ENCODE data around the gene KCNIP1. TPM values are rescaled to one million over a fixed set of nuclear protein-coding genes. Genes with fewer than 3 reads are reported as not detected.

The KCNIP1 gene
- total and polyA plus RNA-seq, 8 donors, result 0.35 to 4.9 (median 2.5) TPM

- Histone ChIP-seq H3K9me3 (no peaks in the 10 kb centered on the region), H3K27me3 (peaks cover 0 to 49% of the 10 kb centered on the region in 2 donors), H3K4me1 (peaks cover 0 to 10% of the 10 kb centered on the region in 2 donors), H3K36me3 (no peaks in the 10 kb centered on the region), H3K27ac (no peak overlapping the region), H3K4me3 (no peak overlapping the region)
- ATAC-seq, result peak; percentile 90
- intact Hi-C loops (cut with DNase I), result no loop called here
- peak in 3 of 4 donors; percentile 74 to 96 (median 94) for DNase-seq
- no peak for TF ChIP-seq CTCF (IDR thresholded peaks at IDR 0.05)
Measured at GRCh38 chr5:170552621-170553115, 48.8 kb downstream of the KCNIP1 start.

- peaks cover 0 to 49% of the 10 kb centered on the region in 2 donors for H3K27me3 ChIP-seq
- no peaks in the 10 kb centered on the region for H3K36me3 ChIP-seq
- H3K4me1 ChIP-seq, result peaks cover 0 to 10% of the 10 kb centered on the region in 2 donors
- intact Hi-C loops (cut with DNase I), result no loop called here
- ATAC-seq (no peak), DNase-seq (no peak)
- no peaks in the 10 kb centered on the region for H3K9me3 ChIP-seq
- no peak overlapping the region for H3K4me3 ChIP-seq
- H3K27ac ChIP-seq, result no peak overlapping the region
- no peak for TF ChIP-seq CTCF (IDR thresholded peaks at IDR 0.05)
Measured at GRCh38 chr5:170553218-170553617, 49.4 kb downstream of the KCNIP1 start.

GRCh38 chr5:170554521-170555267 is 50.9 kb downstream of the KCNIP1 start:
- H3K4me1 ChIP-seq, result peaks cover 0 to 10% of the 10 kb centered on the region in 2 donors
- no peak overlapping the region for H3K27ac ChIP-seq
- H3K36me3 ChIP-seq, result no peaks in the 10 kb centered on the region
- peak; percentile 48 for ATAC-seq
- TF ChIP-seq CTCF (IDR thresholded peaks at IDR 0.05), result no peak
- H3K9me3 ChIP-seq, result no peaks in the 10 kb centered on the region
- no peak overlapping the region for H3K4me3 ChIP-seq
- DNase-seq, result peak in 2 of 4 donors; percentile 42 to 52
- H3K27me3 ChIP-seq, result peaks cover 0 to 39% of the 10 kb centered on the region in 2 donors
- intact Hi-C loops (cut with DNase I), result no loop called here

GRCh38 chr5:170557314-170557713 is 53.5 kb downstream of the KCNIP1 start:
- Histone ChIP-seq H3K4me3 (no peak overlapping the region), H3K27me3 (peaks cover 0 to 50% of the 10 kb centered on the region in 2 donors), H3K27ac (no peak overlapping the region), H3K36me3 (no peaks in the 10 kb centered on the region), H3K9me3 (no peaks in the 10 kb centered on the region), H3K4me1 (peaks cover 0 to 8% of the 10 kb centered on the region in 2 donors)
- ATAC-seq (no peak), DNase-seq (no peak)
- intact Hi-C loops (cut with DNase I), result no loop called here
- TF ChIP-seq CTCF (IDR thresholded peaks at IDR 0.05), result no peak

DNA sequence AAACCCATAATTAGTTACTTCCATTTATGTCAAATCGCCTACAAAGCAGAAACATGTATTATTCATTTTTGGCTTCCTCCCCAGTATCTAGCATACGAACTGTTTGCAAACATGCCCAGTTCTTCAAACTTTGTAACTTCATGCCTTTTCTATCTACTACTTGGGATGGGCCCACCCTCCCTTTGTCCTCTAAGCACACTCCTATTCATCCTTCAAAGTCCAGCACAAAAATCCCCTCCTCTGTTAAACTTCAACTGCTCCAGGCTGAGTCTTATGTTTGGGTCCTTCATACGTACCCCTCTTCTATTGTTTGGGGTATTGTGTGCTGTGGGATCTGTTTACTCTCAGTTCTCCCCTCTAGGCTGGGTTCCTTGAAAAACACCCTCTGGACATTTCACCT is 55.5 kb downstream of the KCNIP1 start:
- ATAC-seq (no peak), DNase-seq (no peak)
- Histone ChIP-seq H3K4me3 (no peak overlapping the region), H3K27ac (no peak overlapping the region), H3K27me3 (peaks cover 0 to 32% of the 10 kb centered on the region in 2 donors), H3K4me1 (no peaks in the 10 kb centered on the region), H3K9me3 (no peaks in the 10 kb centered on the region), H3K36me3 (no peaks in the 10 kb centered on the region)
- TF ChIP-seq CTCF (IDR thresholded peaks at IDR 0.05), result no peak
- intact Hi-C loops (cut with DNase I), result no loop called here

All from left lung (tissue), 10 donors.